ENCODE data around the gene TP53TG5. TPM values are rescaled to one million over a fixed set of nuclear protein-coding genes. Genes with fewer than 3 reads are reported as not detected.
A peak's percentile ranks its signal among the peaks of the same experiment; 100 is the strongest.

Gene TP53TG5
- total and polyA plus RNA-seq, 2 donors from 2014 or later: not detected

DNA sequence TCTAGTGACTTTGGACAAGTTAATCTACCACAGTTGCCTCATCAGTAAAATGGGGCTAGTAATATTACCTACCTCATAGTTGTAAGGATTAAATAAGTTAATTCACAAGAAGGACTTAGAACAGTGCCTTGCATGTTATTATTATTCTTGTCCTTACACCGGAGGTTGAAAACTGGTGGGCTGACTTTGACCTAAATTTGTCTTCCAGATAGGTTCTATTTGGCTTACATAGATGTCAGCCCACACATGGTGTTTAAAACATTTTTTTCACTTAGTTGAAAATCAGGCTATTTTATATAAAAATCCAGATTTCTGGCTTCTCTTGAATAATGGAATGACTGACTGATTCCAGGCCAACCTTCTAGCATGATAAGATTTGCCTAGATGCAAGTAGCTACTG, 11.9 kb downstream of the TP53TG5 start:
- Histone ChIP-seq H3K9me3 (ENCODE audit: control insufficient read depth in 2 of 3, insufficient read depth in 1 of 3, low read length in 3 of 3) (no peaks in the 10 kb centered on the region), H3K9ac (ENCODE audit: low read length in 3 of 3) (no peak overlapping the region), H3K27me3 (ENCODE audit: control insufficient read depth, insufficient read depth, low read length) (no peaks in the 10 kb centered on the region), H3K4me3 (ENCODE audit: low read length in 3 of 3) (no peak overlapping the region), H3K4me1 (ENCODE audit: control insufficient read depth in 2 of 3, insufficient read depth in 2 of 3, low read depth in 1 of 3, low read length in 3 of 3) (peaks cover 0 to 22% (median 13%) of the 10 kb centered on the region in 3 donors), H3K36me3 (ENCODE audit: control insufficient read depth in 2 of 3, insufficient read depth in 3 of 3, low read length in 3 of 3) (peaks cover 2 to 35% (median 19%) of the 10 kb centered on the region in 3 donors), H3K27ac (ENCODE audit: low read depth in 2 of 2, low read length in 2 of 2) (no peak overlapping the region)
- intact Hi-C loops (cut with DNase I): no loop called here
- FAIRE-seq: no peak
- DNase-seq: no peak
- TF ChIP-seq, protein P1, sequence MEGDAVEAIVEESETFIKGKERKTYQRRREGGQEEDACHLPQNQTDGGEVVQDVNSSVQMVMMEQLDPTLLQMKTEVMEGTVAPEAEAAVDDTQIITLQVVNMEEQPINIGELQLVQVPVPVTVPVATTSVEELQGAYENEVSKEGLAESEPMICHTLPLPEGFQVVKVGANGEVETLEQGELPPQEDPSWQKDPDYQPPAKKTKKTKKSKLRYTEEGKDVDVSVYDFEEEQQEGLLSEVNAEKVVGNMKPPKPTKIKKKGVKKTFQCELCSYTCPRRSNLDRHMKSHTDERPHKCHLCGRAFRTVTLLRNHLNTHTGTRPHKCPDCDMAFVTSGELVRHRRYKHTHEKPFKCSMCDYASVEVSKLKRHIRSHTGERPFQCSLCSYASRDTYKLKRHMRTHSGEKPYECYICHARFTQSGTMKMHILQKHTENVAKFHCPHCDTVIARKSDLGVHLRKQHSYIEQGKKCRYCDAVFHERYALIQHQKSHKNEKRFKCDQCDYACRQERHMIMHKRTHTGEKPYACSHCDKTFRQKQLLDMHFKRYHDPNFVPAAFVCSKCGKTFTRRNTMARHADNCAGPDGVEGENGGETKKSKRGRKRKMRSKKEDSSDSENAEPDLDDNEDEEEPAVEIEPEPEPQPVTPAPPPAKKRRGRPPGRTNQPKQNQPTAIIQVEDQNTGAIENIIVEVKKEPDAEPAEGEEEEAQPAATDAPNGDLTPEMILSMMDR (IDR thresholded peaks at IDR 0.05; ENCODE audit: borderline replicate concordance, extremely low read depth, insufficient read depth): no peak

DNA sequence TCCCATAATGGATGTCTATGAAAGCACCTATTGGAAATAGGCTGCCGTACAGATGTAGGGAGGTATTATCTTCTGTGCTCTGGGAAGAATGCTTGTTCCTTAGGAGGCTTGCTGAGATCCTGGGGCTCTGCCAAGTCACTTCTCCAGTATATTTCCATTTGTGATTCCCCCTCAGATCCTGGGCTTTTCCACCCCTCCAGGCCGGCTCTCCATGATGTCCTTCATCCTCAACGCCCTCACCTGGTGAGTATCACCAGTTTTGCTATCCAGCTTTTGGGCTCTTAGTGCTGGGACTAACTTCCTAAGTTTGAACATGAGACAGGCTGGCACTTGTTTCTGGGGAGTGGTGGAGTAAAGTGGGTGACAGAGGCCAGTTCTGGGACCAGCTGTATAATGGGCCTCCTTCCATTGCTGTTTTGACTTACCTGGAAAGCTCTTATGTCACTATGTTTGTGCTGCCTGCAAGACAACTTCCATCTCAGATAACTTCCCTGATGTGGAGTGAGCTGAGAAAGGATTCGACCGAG, 12.6 kb downstream of the TP53TG5 start:
- H3K36me3 ChIP-seq (ENCODE audit: control insufficient read depth in 2 of 3, insufficient read depth in 3 of 3, low read length in 3 of 3): peaks cover 2 to 35% (median 19%) of the 10 kb centered on the region in 3 donors
- DNase-seq: peak in 1 of 5 donors; percentile 23
- intact Hi-C loops (cut with DNase I): no loop called here
- no peak overlapping the region for H3K27ac ChIP-seq (ENCODE audit: low read depth in 2 of 2, low read length in 2 of 2)
- TF ChIP-seq, protein P1 (IDR thresholded peaks at IDR 0.05; ENCODE audit: borderline replicate concordance, extremely low read depth, insufficient read depth): no peak
- H3K27me3 ChIP-seq (ENCODE audit: control insufficient read depth, insufficient read depth, low read length): no peaks in the 10 kb centered on the region
- peak overlapping the region in 1 of 3 donors; percentile 22 for H3K9ac ChIP-seq (ENCODE audit: low read length in 3 of 3)
- no peaks in the 10 kb centered on the region for H3K9me3 ChIP-seq (ENCODE audit: control insufficient read depth in 2 of 3, insufficient read depth in 1 of 3, low read length in 3 of 3)
- FAIRE-seq: no peak
- no peak overlapping the region for H3K4me3 ChIP-seq (ENCODE audit: low read length in 3 of 3)
- peaks cover 0 to 17% (median 13%) of the 10 kb centered on the region in 3 donors for H3K4me1 ChIP-seq (ENCODE audit: control insufficient read depth in 2 of 3, insufficient read depth in 2 of 3, low read depth in 1 of 3, low read length in 3 of 3)

DNA sequence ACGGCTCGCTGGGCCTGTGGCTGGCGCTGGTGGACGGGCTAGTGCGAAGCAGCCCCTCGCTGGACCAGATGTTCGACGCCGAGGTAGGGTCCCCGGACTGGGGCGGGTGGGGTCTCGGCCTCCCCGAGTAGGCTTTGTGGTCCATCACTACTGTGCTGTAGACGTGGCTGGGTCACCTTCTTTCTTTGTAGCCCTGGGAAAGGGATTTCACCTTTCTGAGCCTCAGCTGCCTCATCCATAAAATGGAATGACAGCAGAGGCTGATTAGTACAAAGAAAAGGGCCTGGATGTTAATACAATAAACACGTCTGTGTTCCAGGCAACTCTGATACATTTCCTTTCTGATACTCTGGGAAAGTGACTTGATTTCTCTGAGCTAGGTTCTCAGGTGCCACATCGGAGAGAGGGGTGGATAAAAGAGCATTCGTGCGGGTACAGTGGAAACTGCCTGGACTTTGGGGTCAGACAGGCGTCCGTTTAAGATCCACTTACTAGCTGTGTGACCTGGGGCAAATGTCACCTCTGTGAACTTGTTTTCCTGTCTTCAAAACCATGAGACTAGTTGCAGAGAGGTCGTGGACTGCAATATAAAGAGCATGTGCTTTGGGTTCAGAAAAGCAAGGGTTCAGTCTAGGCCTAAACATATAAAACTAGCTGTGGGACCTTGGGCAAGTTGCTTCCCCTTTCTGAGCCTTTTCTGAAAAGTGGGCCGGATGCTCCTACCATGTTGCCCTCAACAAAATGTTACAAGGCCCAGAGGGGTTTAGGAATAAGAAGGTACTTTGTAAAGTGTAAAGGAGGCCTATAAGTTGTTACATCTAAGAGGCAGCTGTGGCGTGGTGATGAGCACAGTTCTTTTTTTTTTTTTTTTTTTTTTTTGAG, 14.3 kb downstream of the TP53TG5 start:
- FAIRE-seq (no peak), DNase-seq (peak in 1 of 5 donors; percentile 39)
- Histone ChIP-seq H3K9ac (ENCODE audit: low read length in 3 of 3) (peak overlapping the region; percentile 59 to 88 (median 83)), H3K27ac (ENCODE audit: low read depth in 2 of 2, low read length in 2 of 2) (peak overlapping the region; percentile 99), H3K27me3 (ENCODE audit: control insufficient read depth, insufficient read depth, low read length) (no peaks in the 10 kb centered on the region), H3K9me3 (ENCODE audit: control insufficient read depth in 2 of 3, insufficient read depth in 1 of 3, low read length in 3 of 3) (no peaks in the 10 kb centered on the region), H3K4me3 (ENCODE audit: low read length in 3 of 3) (peak overlapping the region; percentile 87 to 94 (median 90)), H3K4me1 (ENCODE audit: control insufficient read depth in 2 of 3, insufficient read depth in 2 of 3, low read depth in 1 of 3, low read length in 3 of 3) (peaks cover 0 to 30% (median 25%) of the 10 kb centered on the region in 3 donors), H3K36me3 (ENCODE audit: control insufficient read depth in 2 of 3, insufficient read depth in 3 of 3, low read length in 3 of 3) (peaks cover 2 to 35% (median 19%) of the 10 kb centered on the region in 3 donors)
- intact Hi-C loops (cut with DNase I): no loop called here
- TF ChIP-seq, protein P1 (IDR thresholded peaks at IDR 0.05; ENCODE audit: borderline replicate concordance, extremely low read depth, insufficient read depth): no peak
